Glutamatergic neuron (in vitro differentiated cells): ENCODE measurements around the gene TCERG1L. TPM values are rescaled to one million over a fixed set of nuclear protein-coding genes. Genes with fewer than 3 reads are reported as not detected.

ENCODE experiments used
- DNase-seq: peaks from one replicate; pipeline ENCODE4 v3.0.0; 2022
- H3K27ac Mint-ChIP-seq: one replicate; pipeline ENCODE4 v1.8.0; 2020; ENCODE audit warnings: mild to moderate bottlenecking, mixed read lengths, inconsistent platforms; ENCODE audit not compliant: unreplicated experiment
- H3K27me3 Mint-ChIP-seq: one replicate; pipeline ENCODE4 v1.8.0; 2020; ENCODE audit warnings: mild to moderate bottlenecking, moderate library complexity, mixed read lengths, inconsistent platforms; ENCODE audit not compliant: unreplicated experiment
- H3K36me3 Mint-ChIP-seq: one replicate; pipeline ENCODE4 v1.8.0; 2020; ENCODE audit warnings: mild to moderate bottlenecking, mixed read lengths, inconsistent platforms; ENCODE audit not compliant: unreplicated experiment
- H3K4me1 Mint-ChIP-seq: one replicate; pipeline ENCODE4 v1.8.0; 2020; ENCODE audit warnings: mild to moderate bottlenecking, low read depth, mixed read lengths, inconsistent platforms; ENCODE audit not compliant: unreplicated experiment
- H3K4me3 Mint-ChIP-seq: one replicate; pipeline ENCODE4 v1.8.0; 2020; ENCODE audit warnings: mild to moderate bottlenecking, mixed read lengths, inconsistent platforms; ENCODE audit not compliant: unreplicated experiment
- H3K9me3 Mint-ChIP-seq: one replicate; pipeline ENCODE4 v1.8.0; 2020; ENCODE audit warnings: mild to moderate bottlenecking, moderate library complexity, mixed read lengths, inconsistent platforms; ENCODE audit not compliant: unreplicated experiment
- total RNA-seq: library from RNA; stranded (reverse); fragmentation: NEBNext Ultra II Directional; extraction: Animal tissue kit (Norgen Biotek cat#: 25700); gene quantifications from one replicate; pipeline ENCODE4 v1.2.1, GENCODE V29; 2021; ENCODE audit not compliant: unreplicated experiment
- TF ChIP-seq, protein P1 (sequence below): fragments of 200-600 bp; sonication (generic); IDR thresholded peaks from one replicate; pipeline ENCODE4 v1.5.0; 2021; ENCODE audit not compliant: partially characterized antibody, unreplicated experiment

TCERG1L gene
- total RNA-seq, 1 donor from 2014 or later, result 2.2 TPM

DNA sequence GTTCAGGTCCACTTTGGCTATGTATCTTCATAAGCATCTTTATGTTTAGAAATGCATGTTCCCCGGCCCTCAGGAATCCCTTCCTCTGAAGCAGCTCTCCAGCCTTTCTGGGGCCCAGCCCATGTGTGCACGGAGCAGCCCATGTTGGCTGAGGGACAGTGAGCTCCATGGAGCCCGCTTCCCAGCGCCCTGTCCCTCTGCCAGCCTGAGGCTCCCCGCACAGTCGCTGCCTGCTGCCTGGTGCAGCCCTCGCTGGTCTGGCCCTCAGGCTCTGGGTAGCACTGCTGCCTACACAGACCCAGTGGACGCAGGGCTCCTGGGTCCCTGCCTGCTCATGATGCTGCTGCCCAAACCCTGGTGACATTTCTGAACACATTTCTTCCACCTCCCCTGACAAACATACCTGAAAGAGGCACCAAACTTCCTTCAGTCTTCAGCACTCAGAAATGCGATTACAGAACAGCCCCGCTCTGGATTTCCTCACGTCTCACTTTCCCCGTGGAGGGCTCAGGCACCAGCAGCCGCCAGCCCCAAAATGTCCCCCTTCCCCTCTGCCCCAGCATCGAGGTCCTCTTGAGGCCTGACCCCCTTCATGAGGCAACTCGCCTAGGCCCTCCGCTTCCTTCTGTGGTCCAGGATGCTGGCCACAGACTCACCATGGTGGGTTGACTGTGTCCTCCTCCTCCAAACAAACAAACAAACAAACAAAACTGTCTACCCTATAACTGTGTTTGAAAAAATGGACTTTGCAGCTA, 5.0 kb upstream of the TCERG1L start:
- TF ChIP-seq, protein P1, sequence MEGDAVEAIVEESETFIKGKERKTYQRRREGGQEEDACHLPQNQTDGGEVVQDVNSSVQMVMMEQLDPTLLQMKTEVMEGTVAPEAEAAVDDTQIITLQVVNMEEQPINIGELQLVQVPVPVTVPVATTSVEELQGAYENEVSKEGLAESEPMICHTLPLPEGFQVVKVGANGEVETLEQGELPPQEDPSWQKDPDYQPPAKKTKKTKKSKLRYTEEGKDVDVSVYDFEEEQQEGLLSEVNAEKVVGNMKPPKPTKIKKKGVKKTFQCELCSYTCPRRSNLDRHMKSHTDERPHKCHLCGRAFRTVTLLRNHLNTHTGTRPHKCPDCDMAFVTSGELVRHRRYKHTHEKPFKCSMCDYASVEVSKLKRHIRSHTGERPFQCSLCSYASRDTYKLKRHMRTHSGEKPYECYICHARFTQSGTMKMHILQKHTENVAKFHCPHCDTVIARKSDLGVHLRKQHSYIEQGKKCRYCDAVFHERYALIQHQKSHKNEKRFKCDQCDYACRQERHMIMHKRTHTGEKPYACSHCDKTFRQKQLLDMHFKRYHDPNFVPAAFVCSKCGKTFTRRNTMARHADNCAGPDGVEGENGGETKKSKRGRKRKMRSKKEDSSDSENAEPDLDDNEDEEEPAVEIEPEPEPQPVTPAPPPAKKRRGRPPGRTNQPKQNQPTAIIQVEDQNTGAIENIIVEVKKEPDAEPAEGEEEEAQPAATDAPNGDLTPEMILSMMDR, result no peak
- Mint-ChIP-seq H3K4me1 (no peaks in the 10 kb centered on the region), H3K36me3 (peaks cover 5% of the 10 kb centered on the region), H3K4me3 (no peak overlapping the region), H3K9me3 (peaks cover 3% of the 10 kb centered on the region), H3K27ac (no peak overlapping the region), H3K27me3 (peaks cover 4% of the 10 kb centered on the region)
- DNase-seq, result no peak

- TF ChIP-seq, protein P1, result no peak
- DNase-seq, result no peak
- no peaks in the 10 kb centered on the region for H3K4me1 Mint-ChIP-seq
- H3K27me3 Mint-ChIP-seq, result peaks cover 4% of the 10 kb centered on the region
- H3K9me3 Mint-ChIP-seq, result peaks cover 3% of the 10 kb centered on the region
- peaks cover 5% of the 10 kb centered on the region for H3K36me3 Mint-ChIP-seq
- H3K27ac Mint-ChIP-seq, result no peak overlapping the region
- no peak overlapping the region for H3K4me3 Mint-ChIP-seq
Observed at GRCh38 chr10:131315344-131315743, 3.8 kb upstream of the TCERG1L start.

- Mint-ChIP-seq H3K27me3 (peaks cover 4% of the 10 kb centered on the region), H3K9me3 (peaks cover 3% of the 10 kb centered on the region), H3K27ac (no peak overlapping the region), H3K4me1 (no peaks in the 10 kb centered on the region), H3K4me3 (no peak overlapping the region), H3K36me3 (peaks cover 5% of the 10 kb centered on the region)
- DNase-seq, result no peak
- TF ChIP-seq, protein P1, result no peak
Observed at GRCh38 chr10:131314799-131315198, 3.3 kb upstream of the TCERG1L start.

GRCh38 chr10:131314148-131314547, 2.6 kb upstream of the TCERG1L start:
- Mint-ChIP-seq H3K9me3 (peaks cover 3% of the 10 kb centered on the region), H3K36me3 (peaks cover 5% of the 10 kb centered on the region), H3K4me1 (no peaks in the 10 kb centered on the region), H3K4me3 (no peak overlapping the region), H3K27ac (no peak overlapping the region), H3K27me3 (peaks cover 4% of the 10 kb centered on the region)
- no peak for DNase-seq
- TF ChIP-seq, protein P1, result no peak

- DNase-seq, result no peak
- Mint-ChIP-seq H3K9me3 (peaks cover 3% of the 10 kb centered on the region), H3K4me1 (no peaks in the 10 kb centered on the region), H3K4me3 (no peak overlapping the region), H3K36me3 (peaks cover 5% of the 10 kb centered on the region), H3K27ac (no peak overlapping the region), H3K27me3 (peaks cover 4% of the 10 kb centered on the region)
- TF ChIP-seq, protein P1, result no peak
Observed at GRCh38 chr10:131313377-131313776, 1.9 kb upstream of the TCERG1L start.
